MM.1S (cell line): ENCODE measurements around the gene TCERG1.

ENCODE experiments used
- EZH2 ChIP-seq: fragments of 300-600 bp; sonication (generic); optimal IDR thresholded peaks from 2 replicates; pipeline ENCODE3; 2017; ENCODE audit warnings: low read depth, mild to moderate bottlenecking, antibody characterized with exemption, low read length, mixed read lengths
- TF ChIP-seq, protein P1 (sequence below): fragments of 300-600 bp; sonication (generic); IDR thresholded peaks from 2 replicates; pipeline ENCODE4 v1.5.1; 2016; ENCODE audit warnings: antibody characterized with exemption, low read length, mixed read lengths

GRCh38 chr5:146409054-146409671 lies 38.0 kb upstream of the TCERG1 start:
- TF ChIP-seq, protein P1, sequence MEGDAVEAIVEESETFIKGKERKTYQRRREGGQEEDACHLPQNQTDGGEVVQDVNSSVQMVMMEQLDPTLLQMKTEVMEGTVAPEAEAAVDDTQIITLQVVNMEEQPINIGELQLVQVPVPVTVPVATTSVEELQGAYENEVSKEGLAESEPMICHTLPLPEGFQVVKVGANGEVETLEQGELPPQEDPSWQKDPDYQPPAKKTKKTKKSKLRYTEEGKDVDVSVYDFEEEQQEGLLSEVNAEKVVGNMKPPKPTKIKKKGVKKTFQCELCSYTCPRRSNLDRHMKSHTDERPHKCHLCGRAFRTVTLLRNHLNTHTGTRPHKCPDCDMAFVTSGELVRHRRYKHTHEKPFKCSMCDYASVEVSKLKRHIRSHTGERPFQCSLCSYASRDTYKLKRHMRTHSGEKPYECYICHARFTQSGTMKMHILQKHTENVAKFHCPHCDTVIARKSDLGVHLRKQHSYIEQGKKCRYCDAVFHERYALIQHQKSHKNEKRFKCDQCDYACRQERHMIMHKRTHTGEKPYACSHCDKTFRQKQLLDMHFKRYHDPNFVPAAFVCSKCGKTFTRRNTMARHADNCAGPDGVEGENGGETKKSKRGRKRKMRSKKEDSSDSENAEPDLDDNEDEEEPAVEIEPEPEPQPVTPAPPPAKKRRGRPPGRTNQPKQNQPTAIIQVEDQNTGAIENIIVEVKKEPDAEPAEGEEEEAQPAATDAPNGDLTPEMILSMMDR, result no peak
- no peak for TF ChIP-seq EZH2
